HCT116 (cell line): ENCODE data around the gene HNRNPUL2. TPM values are rescaled to one million over a fixed set of nuclear protein-coding genes. Genes with fewer than 3 reads are reported as not detected.

Source experiments
- ATAC-seq: fragments of 200-7000 bp; cut with Tn5 transposase; 2 replicates; pipeline ENCODE4 v1.9.1; 2020; ENCODE audit warnings: mild to moderate bottlenecking, moderate library complexity
- BruUV-seq: library from RNA; stranded (reverse); fragments of 400-500 nt; replicated peaks from 2 replicates; lab custom pipeline; 2021; lab: Mats Ljungman, UMichigan
- CTCF ChIA-PET: fragments of 300-600 bp; sonication (Branson Sonifier 250); formaldehyde crosslinking; loops from one replicate; lab custom pipeline; 2021; ENCODE audit warnings: antibody characterized with exemption; lab: Charles Lee
- POLR2A ChIA-PET: fragments of 300-600, 350-600 bp; sonication (Branson Sonifier 250); formaldehyde crosslinking; loops from one replicate; lab custom pipeline; 2021; ENCODE audit warnings: antibody characterized with exemption; lab: Charles Lee
- RAD21 ChIA-PET, 2 experiments: fragments of 300-600 bp; sonication (Branson Sonifier 250); formaldehyde crosslinking; loops; one replicate each; lab custom pipeline; 2023; ENCODE audit warnings: low total read pairs in 2 of 2; ENCODE audit not compliant: uncharacterized antibody in 2 of 2, unreplicated experiment in 2 of 2, low non-redundant PET in 1 of 2; lab: Charles Lee
- DNase-seq: peaks from one replicate; pipeline ENCODE4 v3.0.0-alpha.2; 2010; ENCODE audit warnings: low read depth, low spot score
- H2AFZ ChIP-seq: fragments of 200-600 bp; shearing (Covaris generic), sonication (generic); 2 replicates; pipeline ENCODE4 v1.6.1; 2017; ENCODE audit warnings: low read depth, mixed run types, mixed read lengths, antibody characterized with exemption, low read length; ENCODE audit not compliant: poor library complexity, severe bottlenecking
- H3K27ac ChIP-seq: 2 replicates; pipeline ENCODE4 v1.5.1; 2012; ENCODE audit warnings: low read depth, low read length
- H3K27me3 ChIP-seq: fragments of 200-600 bp; sonication (generic); 2 replicates; pipeline ENCODE4 v1.6.1; 2016; ENCODE audit warnings: mixed run types, low read length, mixed read lengths; ENCODE audit not compliant: insufficient read depth
- H3K36me3 ChIP-seq, 2 experiments: fragments of 200-500 bp in 1 of 2; fragments of 200-600 bp in 1 of 2; sonication (Bioruptor generic) in 1 of 2; sonication (generic) in 1 of 2; 2 replicates each; pipeline versions ENCODE4 v1.5.1 to v1.6.1; 2014 to 2016; ENCODE audit warnings: low read length in 2 of 2, inconsistent platforms in 1 of 2, mixed read lengths in 1 of 2, mixed run types in 1 of 2; ENCODE audit not compliant: insufficient read depth in 2 of 2, control insufficient read depth in 1 of 2
- H3K4me1 ChIP-seq, 2 experiments: fragments of 200-600 bp in 1 of 2; sonication (generic) in 1 of 2; 2 replicates each; pipeline versions ENCODE4 v1.5.1 to v1.6.1; 2012 to 2017; ENCODE audit warnings: low read length in 2 of 2, inconsistent platforms in 1 of 2, mild to moderate bottlenecking in 1 of 2, mixed read lengths in 1 of 2, mixed run types in 1 of 2, moderate library complexity in 1 of 2; ENCODE audit not compliant: insufficient read depth in 2 of 2, control insufficient read depth in 1 of 2
- H3K4me2 ChIP-seq: fragments of 200-600 bp; sonication (generic); 2 replicates; pipeline ENCODE4 v1.6.1; 2017; ENCODE audit warnings: mixed run types, low read length, mixed read lengths
- H3K4me3 ChIP-seq, 2 experiments: fragments of 200-600 bp in 1 of 2; sonication (generic) in 1 of 2; replicated peaks in 1 of 2; 2 replicates each; pipeline ENCODE4 v1.5.1; 2011 to 2016; ENCODE audit warnings: low read length in 2 of 2, control low read depth in 1 of 2, low read depth in 1 of 2, mild to moderate bottlenecking in 1 of 2, mixed read lengths in 1 of 2, mixed run types in 1 of 2
- H3K79me2 ChIP-seq: fragments of 200-600 bp; sonication (generic); 2 replicates; pipeline ENCODE4 v1.6.1; 2017; ENCODE audit warnings: mild to moderate bottlenecking, mixed run types, low read length, moderate library complexity, mixed read lengths; ENCODE audit not compliant: insufficient read depth
- H3K9ac ChIP-seq: fragments of 200-600 bp; sonication (generic); 2 replicates; pipeline ENCODE4 v1.6.1; 2016; ENCODE audit warnings: low read length, mixed read lengths
- H3K9me2 ChIP-seq: fragments of 200-600 bp; sonication (generic), shearing (Covaris generic); 2 replicates; pipeline ENCODE4 v1.6.1; 2017; ENCODE audit warnings: mixed run types, mild to moderate bottlenecking, moderate library complexity; ENCODE audit not compliant: insufficient read depth
- H3K9me3 ChIP-seq, 2 experiments: fragments of 200-500 bp in 1 of 2; fragments of 200-600 bp in 1 of 2; sonication (Bioruptor generic) in 1 of 2; sonication (generic) in 1 of 2; 2 replicates each; pipeline ENCODE4 v1.6.1; 2014 to 2017; ENCODE audit warnings: low read length in 2 of 2, mixed read lengths in 2 of 2, inconsistent platforms in 1 of 2, low read depth in 1 of 2, mild to moderate bottlenecking in 1 of 2, mixed run types in 1 of 2, moderate library complexity in 1 of 2; ENCODE audit not compliant: control insufficient read depth in 1 of 2, insufficient read depth in 1 of 2
- H4K20me1 ChIP-seq: fragments of 200-600 bp; sonication (generic), shearing (Covaris generic); 2 replicates; pipeline ENCODE4 v1.6.1; 2017; ENCODE audit warnings: mixed run types, mild to moderate bottlenecking, moderate library complexity; ENCODE audit not compliant: insufficient read depth
- ELF1 ChIP-seq: IDR thresholded peaks from 2 replicates; pipeline ENCODE4 v1.6.1; 2012; ENCODE audit warnings: low read depth, borderline replicate concordance
- EZH2 ChIP-seq: fragments of 200-600 bp; sonication (generic); IDR thresholded peaks from 2 replicates; pipeline ENCODE4 v1.6.1; 2017; ENCODE audit warnings: antibody characterized with exemption, mixed run types
- POLR2AphosphoS5 ChIP-seq: IDR thresholded peaks from 2 replicates; pipeline ENCODE4 v1.6.1; 2011; ENCODE audit warnings: mild to moderate bottlenecking, low read depth, low read length, moderate library complexity
- ZFX ChIP-seq: fragments of 450-650 bp; IDR thresholded peaks from 2 replicates; pipeline ENCODE4 v1.6.1; 2017
- ZNF274 ChIP-seq: fragments of 200-500 bp; sonication (Bioruptor generic); IDR thresholded peaks from 2 replicates; pipeline ENCODE4 v1.6.1; 2014; ENCODE audit warnings: mild to moderate bottlenecking, low read depth, low read length, inconsistent platforms
- intact Hi-C: fragments of 100-400 bp; cut with micrococcal nuclease; formaldehyde crosslinking; loops from 2 replicates; pipeline ENCODE4 v1.10.0; 2022
- total RNA-seq: library from RNA; stranded (reverse); gene quantifications from one replicate; pipeline ENCODE4 v1.2.1, GENCODE V29; 2021; ENCODE audit not compliant: unreplicated experiment
- TF ChIP-seq, protein P1 (sequence below): IDR thresholded peaks from 2 replicates; pipeline ENCODE4 v1.6.1; 2012
- TF ChIP-seq, protein P2 (sequence below), 3 experiments: fragments of 200-600 bp in 1 of 3; sonication (generic) in 1 of 3; IDR thresholded peaks in 2 of 3; conservative IDR thresholded peaks in 1 of 3; 2 replicates each; pipeline ENCODE4 v1.5.1; 2012 to 2017; ENCODE audit warnings: low read depth in 2 of 3, low read length in 2 of 3, antibody characterized with exemption in 1 of 3, borderline replicate concordance in 1 of 3, control low read depth in 1 of 3, mild to moderate bottlenecking in 1 of 3, mixed read lengths in 1 of 3, mixed run types in 1 of 3, moderate library complexity in 1 of 3; ENCODE audit not compliant: insufficient read depth in 1 of 3

Gene HNRNPUL2
- total RNA-seq, 1 experiment from 2014 or later: 45.8 TPM

GRCh38 chr11:62753736-62754603 is 26.7 kb upstream of the HNRNPUL2 start, which contains the start of gene ZBTB3 (continued):
- TF ChIP-seq, protein P1, sequence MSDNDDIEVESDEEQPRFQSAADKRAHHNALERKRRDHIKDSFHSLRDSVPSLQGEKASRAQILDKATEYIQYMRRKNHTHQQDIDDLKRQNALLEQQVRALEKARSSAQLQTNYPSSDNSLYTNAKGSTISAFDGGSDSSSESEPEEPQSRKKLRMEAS: no peak; the same call in 1 of the 2 replicates
- no peak for TF ChIP-seq EZH2
- TF ChIP-seq ELF1: no peak; the same call in 1 of the 2 replicates

DNA sequence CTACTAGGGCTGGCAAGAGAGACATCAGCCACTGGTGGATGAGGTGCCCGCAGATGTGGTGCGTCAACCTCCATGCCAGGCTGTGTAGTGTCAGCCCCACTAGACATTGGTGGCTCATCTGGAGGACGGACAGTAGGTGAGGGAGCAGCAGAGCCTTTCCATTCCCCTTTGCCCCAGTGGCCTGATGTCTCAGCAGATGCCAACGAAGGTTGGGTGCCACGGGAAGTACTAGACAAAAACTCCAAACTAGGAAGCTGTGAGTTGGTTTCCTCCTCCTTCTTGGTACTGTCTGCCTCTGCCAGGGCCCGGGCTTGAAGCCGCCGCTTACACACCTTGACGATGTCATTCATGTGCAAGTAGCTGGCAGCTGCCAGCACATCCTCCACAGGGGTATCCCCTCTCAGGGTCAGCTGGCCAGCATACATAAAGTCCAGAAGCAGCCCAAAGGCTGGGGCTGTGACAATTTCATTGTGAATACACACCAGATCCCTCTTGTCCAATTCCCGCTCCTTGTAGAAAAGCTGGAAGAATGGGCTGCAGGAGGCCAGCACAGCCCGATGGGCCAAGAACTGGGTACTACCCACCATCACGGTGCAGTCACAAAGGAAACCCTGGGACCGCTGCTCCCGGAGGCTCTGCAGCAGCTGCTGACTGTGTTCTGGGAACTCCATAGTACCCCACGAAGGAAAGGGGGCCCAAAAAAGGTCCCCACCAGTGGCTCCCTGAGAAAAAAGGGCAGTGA is 25.9 kb upstream of the HNRNPUL2 start:
- no peaks in the 10 kb centered on the region for H3K9me3 ChIP-seq
- H3K4me2 ChIP-seq: peak overlapping the region; percentile 90
- H2AFZ ChIP-seq: no peak overlapping the region
- H3K9ac ChIP-seq: peak overlapping the region; percentile 78
- H3K9me2 ChIP-seq: no peaks in the 10 kb centered on the region
- intact Hi-C loops: no loop called here
- H3K4me3 ChIP-seq: peak overlapping the region; percentile 70 to 84
- no peaks in the 10 kb centered on the region for H4K20me1 ChIP-seq
- H3K27ac ChIP-seq: peak overlapping the region; percentile 76
- no peak for DNase-seq
- RAD21 ChIA-PET: interaction anchor here (0.6 to 1.0 kb wide), 4 partner anchors 35 to 377 kb away, joined by 3 to 4 read pairs (median 4); partner anchors contain the start of gene TUT1 (in 1 of the 2)
- TSS peak; percentile 90 for BruUV-seq
- no peaks in the 10 kb centered on the region for H3K27me3 ChIP-seq
- ATAC-seq: peak; percentile 2
- H3K79me2 ChIP-seq: no peaks in the 10 kb centered on the region; the same call in 1 of the 2 replicates
- CTCF ChIA-PET: interaction anchor here (0.6 to 1.9 kb wide), 7 partner anchors 16 to 372 kb away, joined by 3 to 24 read pairs (median 6); partner anchors contain the start of genes HNRNPUL2 and TMEM179B
- H3K36me3 ChIP-seq: no peaks in the 10 kb centered on the region
- H3K4me1 ChIP-seq: peaks cover 4 to 18% of the 10 kb centered on the region in 2 experiments; a peak in 3 of 4 replicates
- POLR2A ChIA-PET: interaction anchor here (0.8 to 3.4 kb wide), 22 partner anchors 8 to 137 kb away, joined by 3 to 50 read pairs (median 6); partner anchors contain the start of genes C11orf98, CSKMT, HNRNPUL2 and LBHD1
- TF ChIP-seq, protein P2, sequence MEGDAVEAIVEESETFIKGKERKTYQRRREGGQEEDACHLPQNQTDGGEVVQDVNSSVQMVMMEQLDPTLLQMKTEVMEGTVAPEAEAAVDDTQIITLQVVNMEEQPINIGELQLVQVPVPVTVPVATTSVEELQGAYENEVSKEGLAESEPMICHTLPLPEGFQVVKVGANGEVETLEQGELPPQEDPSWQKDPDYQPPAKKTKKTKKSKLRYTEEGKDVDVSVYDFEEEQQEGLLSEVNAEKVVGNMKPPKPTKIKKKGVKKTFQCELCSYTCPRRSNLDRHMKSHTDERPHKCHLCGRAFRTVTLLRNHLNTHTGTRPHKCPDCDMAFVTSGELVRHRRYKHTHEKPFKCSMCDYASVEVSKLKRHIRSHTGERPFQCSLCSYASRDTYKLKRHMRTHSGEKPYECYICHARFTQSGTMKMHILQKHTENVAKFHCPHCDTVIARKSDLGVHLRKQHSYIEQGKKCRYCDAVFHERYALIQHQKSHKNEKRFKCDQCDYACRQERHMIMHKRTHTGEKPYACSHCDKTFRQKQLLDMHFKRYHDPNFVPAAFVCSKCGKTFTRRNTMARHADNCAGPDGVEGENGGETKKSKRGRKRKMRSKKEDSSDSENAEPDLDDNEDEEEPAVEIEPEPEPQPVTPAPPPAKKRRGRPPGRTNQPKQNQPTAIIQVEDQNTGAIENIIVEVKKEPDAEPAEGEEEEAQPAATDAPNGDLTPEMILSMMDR (IDR thresholded peaks at IDR 0.05 in 2 of 3, conservative IDR thresholded peaks at IDR 0.05 in 1 of 3; ENCODE audit: borderline replicate concordance in 1 of 3, insufficient read depth in 1 of 3, low read depth in 2 of 3, low read length in 2 of 3): no peak
- TF ChIP-seq POLR2AphosphoS5 (no peak), ZNF274 (no peak), ZFX (no peak)
